ENCODE measurements around the gene SESTD1. TPM values are rescaled to one million over a fixed set of nuclear protein-coding genes. Genes with fewer than 3 reads are reported as not detected.

The SESTD1 gene
- total and polyA plus RNA-seq, 2 donors (not counting 1 experiment from before 2014, with no cell fraction given) = 16.8 to 51.9 TPM

DNA sequence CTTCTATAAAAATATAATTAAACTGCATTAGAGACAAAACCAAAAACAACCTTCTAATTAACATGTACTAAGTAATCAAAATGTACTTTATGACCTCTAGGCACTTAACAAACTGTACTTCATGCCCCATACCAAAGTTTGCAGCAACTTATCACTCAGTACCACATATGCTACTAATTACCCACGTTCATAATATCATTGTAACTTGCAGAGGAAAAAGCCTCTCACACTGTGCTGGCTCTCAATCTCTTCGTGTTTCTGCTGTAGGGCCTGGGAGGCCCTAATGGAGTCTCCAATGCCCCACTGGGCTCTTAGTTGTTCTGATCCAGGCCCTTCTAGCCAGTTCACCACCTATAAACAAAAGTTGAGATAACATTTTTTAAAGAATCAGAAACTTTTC, 132.6 kb downstream of the SESTD1 start:
- Histone ChIP-seq H3K27me3 (ENCODE audit: control insufficient read depth, insufficient read depth, low read length) (no peaks in the 10 kb centered on the region), H3K4me2 (ENCODE audit: extremely low read depth, insufficient read depth, low read length) (no peak overlapping the region), H4K20me1 (ENCODE audit: control insufficient read depth, extremely low read depth, insufficient read depth, low read length) (no peaks in the 10 kb centered on the region), H3K9ac (ENCODE audit: insufficient read depth, low read length) (no peak overlapping the region), H2AFZ (ENCODE audit: low read length) (no peak overlapping the region), H3K79me2 (ENCODE audit: control insufficient read depth, insufficient read depth, low read length) (no peaks in the 10 kb centered on the region), H3K4me1 (ENCODE audit: control insufficient read depth, extremely low read depth, insufficient read depth, low read length) (no peaks in the 10 kb centered on the region), H3K4me3 (replicated peaks in 1 of 4; ENCODE audit: control extremely low read depth in 1 of 4, insufficient read depth in 1 of 4, low read depth in 3 of 4, low read length in 4 of 4) (no peak overlapping the region), H3K27ac (ENCODE audit: insufficient read depth, low read length) (no peak overlapping the region), H3K9me3 (ENCODE audit: control insufficient read depth, insufficient read depth, low read depth, low read length) (no peaks in the 10 kb centered on the region), H3K36me3 (ENCODE audit: control insufficient read depth, insufficient read depth, low read length) (no peaks in the 10 kb centered on the region)
- TF ChIP-seq, protein P1, sequence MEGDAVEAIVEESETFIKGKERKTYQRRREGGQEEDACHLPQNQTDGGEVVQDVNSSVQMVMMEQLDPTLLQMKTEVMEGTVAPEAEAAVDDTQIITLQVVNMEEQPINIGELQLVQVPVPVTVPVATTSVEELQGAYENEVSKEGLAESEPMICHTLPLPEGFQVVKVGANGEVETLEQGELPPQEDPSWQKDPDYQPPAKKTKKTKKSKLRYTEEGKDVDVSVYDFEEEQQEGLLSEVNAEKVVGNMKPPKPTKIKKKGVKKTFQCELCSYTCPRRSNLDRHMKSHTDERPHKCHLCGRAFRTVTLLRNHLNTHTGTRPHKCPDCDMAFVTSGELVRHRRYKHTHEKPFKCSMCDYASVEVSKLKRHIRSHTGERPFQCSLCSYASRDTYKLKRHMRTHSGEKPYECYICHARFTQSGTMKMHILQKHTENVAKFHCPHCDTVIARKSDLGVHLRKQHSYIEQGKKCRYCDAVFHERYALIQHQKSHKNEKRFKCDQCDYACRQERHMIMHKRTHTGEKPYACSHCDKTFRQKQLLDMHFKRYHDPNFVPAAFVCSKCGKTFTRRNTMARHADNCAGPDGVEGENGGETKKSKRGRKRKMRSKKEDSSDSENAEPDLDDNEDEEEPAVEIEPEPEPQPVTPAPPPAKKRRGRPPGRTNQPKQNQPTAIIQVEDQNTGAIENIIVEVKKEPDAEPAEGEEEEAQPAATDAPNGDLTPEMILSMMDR (conservative IDR thresholded peaks at IDR 0.05 in 1 of 2, IDR thresholded peaks at IDR 0.05 in 1 of 2; ENCODE audit: low read depth in 1 of 2, low read length in 2 of 2) = no peak
- no peak for TF ChIP-seq EZH2 (IDR thresholded peaks at IDR 0.05; ENCODE audit: low read length, missing control alignments)
- DNase-seq (ENCODE audit: low read depth in 2 of 2) = no peak

DNA sequence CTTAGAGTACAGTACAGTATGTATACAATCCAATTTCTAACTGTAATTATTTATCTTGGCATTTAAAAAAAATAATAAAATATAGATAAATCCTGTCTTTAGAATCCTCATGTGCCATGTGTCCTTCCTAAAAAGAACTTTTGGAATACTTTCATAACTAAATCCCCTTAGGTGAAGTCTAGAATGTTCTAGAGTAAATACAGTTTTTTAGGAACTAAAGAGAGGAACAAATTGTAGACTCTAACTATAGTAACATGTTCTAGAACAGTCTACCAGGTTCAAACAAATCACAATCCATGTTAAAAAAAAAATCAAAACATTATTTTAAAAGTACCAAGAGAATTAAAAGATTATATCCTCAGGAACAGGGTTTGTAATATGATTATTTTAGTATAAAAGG, 134.1 kb downstream of the SESTD1 start:
- Histone ChIP-seq H3K4me1 (ENCODE audit: control insufficient read depth, extremely low read depth, insufficient read depth, low read length) (no peaks in the 10 kb centered on the region), H3K9ac (ENCODE audit: insufficient read depth, low read length) (no peak overlapping the region), H3K4me3 (replicated peaks in 1 of 4; ENCODE audit: control extremely low read depth in 1 of 4, insufficient read depth in 1 of 4, low read depth in 3 of 4, low read length in 4 of 4) (no peak overlapping the region), H3K27me3 (ENCODE audit: control insufficient read depth, insufficient read depth, low read length) (no peaks in the 10 kb centered on the region), H3K79me2 (ENCODE audit: control insufficient read depth, insufficient read depth, low read length) (no peaks in the 10 kb centered on the region), H3K36me3 (ENCODE audit: control insufficient read depth, insufficient read depth, low read length) (no peaks in the 10 kb centered on the region), H3K9me3 (ENCODE audit: control insufficient read depth, insufficient read depth, low read depth, low read length) (no peaks in the 10 kb centered on the region), H3K27ac (ENCODE audit: insufficient read depth, low read length) (no peak overlapping the region), H2AFZ (ENCODE audit: low read length) (no peak overlapping the region), H3K4me2 (ENCODE audit: extremely low read depth, insufficient read depth, low read length) (no peak overlapping the region), H4K20me1 (ENCODE audit: control insufficient read depth, extremely low read depth, insufficient read depth, low read length) (no peaks in the 10 kb centered on the region)
- DNase-seq (ENCODE audit: low read depth in 2 of 2) = no peak
- TF ChIP-seq, protein P1 (conservative IDR thresholded peaks at IDR 0.05 in 1 of 2, IDR thresholded peaks at IDR 0.05 in 1 of 2; ENCODE audit: low read depth in 1 of 2, low read length in 2 of 2) = no peak
- no peak for TF ChIP-seq EZH2 (IDR thresholded peaks at IDR 0.05; ENCODE audit: low read length, missing control alignments)

DNA sequence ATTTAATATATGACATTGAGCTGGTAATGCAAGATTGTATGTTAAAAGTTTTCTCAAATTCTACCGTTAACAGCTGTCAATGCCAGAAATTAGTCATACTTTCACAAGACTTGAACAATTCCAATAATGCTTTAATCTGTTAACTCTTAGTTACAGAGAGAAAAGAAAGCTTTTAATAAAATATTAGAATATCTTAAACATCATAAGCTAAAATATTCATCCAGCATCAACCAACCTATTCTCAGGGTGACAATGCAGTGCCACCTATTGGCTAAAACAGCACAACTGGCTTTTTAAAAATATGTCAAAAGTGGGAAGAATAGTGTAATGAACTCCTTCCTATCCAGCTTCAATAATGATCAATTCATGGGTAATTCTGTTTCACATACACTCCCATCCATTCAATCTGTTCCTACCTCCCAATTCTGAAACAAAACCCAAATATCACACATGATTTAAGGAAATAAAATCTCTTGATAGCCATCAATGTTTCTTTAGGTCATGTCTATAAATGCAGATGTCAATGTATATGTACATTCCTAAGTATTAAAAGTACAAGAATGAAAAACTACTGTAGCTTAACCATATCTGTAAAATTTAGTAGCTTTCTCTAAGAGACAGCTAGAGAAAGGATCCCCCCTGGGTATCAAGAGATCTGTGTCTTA, 134.9 kb downstream of the SESTD1 start:
- peak; percentile 3 to 43 for DNase-seq (ENCODE audit: low read depth in 2 of 2)

More for the DNA sequence above, 134.9 kb downstream of the SESTD1 start:
- no peak overlapping the region for H2AFZ ChIP-seq (ENCODE audit: low read length)
- no peak overlapping the region for H3K27ac ChIP-seq (ENCODE audit: insufficient read depth, low read length)
- H3K4me3 ChIP-seq (replicated peaks in 1 of 4; ENCODE audit: control extremely low read depth in 1 of 4, insufficient read depth in 1 of 4, low read depth in 3 of 4, low read length in 4 of 4) = no peak overlapping the region
- H3K79me2 ChIP-seq (ENCODE audit: control insufficient read depth, insufficient read depth, low read length) = no peaks in the 10 kb centered on the region
- H3K9ac ChIP-seq (ENCODE audit: insufficient read depth, low read length) = no peak overlapping the region
- no peaks in the 10 kb centered on the region for H3K9me3 ChIP-seq (ENCODE audit: control insufficient read depth, insufficient read depth, low read depth, low read length)
- no peak overlapping the region for H3K4me2 ChIP-seq (ENCODE audit: extremely low read depth, insufficient read depth, low read length)
- no peaks in the 10 kb centered on the region for H3K27me3 ChIP-seq (ENCODE audit: control insufficient read depth, insufficient read depth, low read length)
- no peak for TF ChIP-seq EZH2 (IDR thresholded peaks at IDR 0.05; ENCODE audit: low read length, missing control alignments)
- TF ChIP-seq, protein P1 (conservative IDR thresholded peaks at IDR 0.05 in 1 of 2, IDR thresholded peaks at IDR 0.05 in 1 of 2; ENCODE audit: low read depth in 1 of 2, low read length in 2 of 2) = peak; percentile 44 to 68
- H4K20me1 ChIP-seq (ENCODE audit: control insufficient read depth, extremely low read depth, insufficient read depth, low read length) = no peaks in the 10 kb centered on the region
- H3K36me3 ChIP-seq (ENCODE audit: control insufficient read depth, insufficient read depth, low read length) = no peaks in the 10 kb centered on the region
- H3K4me1 ChIP-seq (ENCODE audit: control insufficient read depth, extremely low read depth, insufficient read depth, low read length) = no peaks in the 10 kb centered on the region

All from fibroblast of lung (primary cell).